IPS-20b (cell line): ENCODE data around the gene CLEC2D.

Experiments used
- H3K27ac ChIP-seq: one replicate; pipeline ENCODE4 v1.5.1; 2013; ENCODE audit warnings: low read length
- H3K27me3 ChIP-seq: 2 replicates; pipeline ENCODE4 v1.6.1; 2013; ENCODE audit warnings: mild to moderate bottlenecking, low read length, inconsistent platforms; ENCODE audit not compliant: insufficient read depth
- H3K36me3 ChIP-seq: 2 replicates; pipeline ENCODE4 v1.6.1; 2013; ENCODE audit warnings: low read depth, mild to moderate bottlenecking, inconsistent platforms, low read length, moderate library complexity; ENCODE audit not compliant: insufficient read depth
- H3K4me1 ChIP-seq: 2 replicates; pipeline ENCODE4 v1.6.1; 2013; ENCODE audit warnings: mild to moderate bottlenecking, control low read depth, inconsistent platforms, low read length, moderate library complexity; ENCODE audit not compliant: insufficient read depth
- H3K4me3 ChIP-seq: 2 replicates; pipeline ENCODE4 v1.5.1; 2013; ENCODE audit warnings: mild to moderate bottlenecking, low read length, inconsistent platforms
- H3K9ac ChIP-seq: 2 replicates; pipeline ENCODE4 v1.6.1; 2013; ENCODE audit warnings: low read depth, mild to moderate bottlenecking, inconsistent platforms, low read length, moderate library complexity
- H3K9me3 ChIP-seq: 2 replicates; pipeline ENCODE4 v1.6.1; 2013; ENCODE audit warnings: mild to moderate bottlenecking, low read depth, low read length, inconsistent platforms; ENCODE audit not compliant: insufficient read depth

CLEC2D gene

DNA sequence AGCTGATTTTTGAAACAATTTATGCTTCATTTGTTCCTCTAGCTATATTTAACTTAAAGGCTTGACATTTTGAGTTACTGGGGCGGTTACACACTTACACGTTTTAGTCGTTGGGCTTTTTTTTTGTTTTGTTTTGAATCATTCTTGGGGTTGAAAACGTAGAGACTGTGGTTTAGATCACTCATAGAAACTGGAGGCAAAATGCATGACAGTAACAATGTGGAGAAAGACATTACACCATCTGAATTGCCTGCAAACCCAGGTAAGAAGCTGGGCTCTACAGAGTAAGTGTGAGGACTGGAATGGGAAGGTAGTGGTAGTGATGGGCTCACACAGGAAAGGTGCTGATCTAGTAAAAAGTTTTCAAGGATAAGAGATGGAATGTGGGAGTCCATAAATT, at the start of gene CLEC2D:
TSS of gene CLEC2D (plus strand) at position 180 of the 400 bp plus-strand sequence. CDS start at position 202, 22 bp downstream.
- Histone ChIP-seq H3K4me3 (no peak within 1 kb of the TSS), H3K9ac (no peak within 1 kb of the TSS), H3K27ac (no peak within 1 kb of the TSS), H3K9me3 (no peaks in the 10 kb centered on the region), H3K27me3 (no peaks in the 10 kb centered on the region), H3K4me1 (no peaks in the 10 kb centered on the region), H3K36me3 (peaks cover 9% of the 10 kb centered on the region)

DNA sequence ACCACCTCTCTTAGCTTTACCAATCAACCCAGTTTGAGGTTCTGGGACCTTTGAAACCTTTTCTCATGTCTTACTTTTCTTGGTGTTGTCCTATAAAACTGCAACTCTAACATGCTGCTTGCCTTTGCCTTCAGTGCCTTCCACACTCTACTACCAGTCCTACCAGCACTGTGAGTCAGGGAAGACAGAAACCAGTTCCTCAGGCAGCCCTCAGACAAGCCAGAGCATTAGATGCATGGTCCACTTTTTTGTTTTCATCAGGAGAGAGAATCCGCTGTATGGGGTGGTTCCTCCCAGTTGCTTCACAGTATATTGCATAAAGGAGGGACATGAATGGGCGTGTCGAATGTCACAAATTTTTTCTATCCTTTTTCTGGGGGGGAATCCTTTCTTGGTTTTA, 44.5 kb upstream of the CLEC2D start:
- Histone ChIP-seq H3K4me3 (no peak overlapping the region), H3K9me3 (no peaks in the 10 kb centered on the region), H3K27me3 (no peaks in the 10 kb centered on the region), H3K9ac (no peak overlapping the region), H3K27ac (no peak overlapping the region), H3K36me3 (no peaks in the 10 kb centered on the region), H3K4me1 (no peaks in the 10 kb centered on the region)

DNA sequence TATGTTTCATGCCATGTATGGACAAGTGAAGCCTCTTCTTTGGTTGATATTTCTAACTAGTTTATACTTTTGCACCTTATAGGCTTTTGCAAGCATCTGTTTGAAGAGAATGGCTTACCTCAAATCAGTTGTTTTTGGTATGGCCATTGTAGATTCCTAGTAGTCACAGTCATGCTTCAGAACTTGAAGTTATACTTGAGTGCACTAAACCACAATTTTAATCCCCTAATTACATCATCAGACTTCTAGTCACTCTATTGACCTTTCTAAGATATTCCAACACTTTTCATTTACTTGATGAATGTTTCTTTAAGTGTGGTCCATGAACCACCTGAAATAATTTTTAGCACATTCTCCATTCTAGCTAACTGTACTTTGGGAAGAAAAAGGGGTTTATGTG, 43.2 kb upstream of the CLEC2D start:
- no peaks in the 10 kb centered on the region for H3K27me3 ChIP-seq
- no peak overlapping the region for H3K4me3 ChIP-seq
- H3K9ac ChIP-seq = no peak overlapping the region
- H3K4me1 ChIP-seq = no peaks in the 10 kb centered on the region
- H3K9me3 ChIP-seq = no peaks in the 10 kb centered on the region
- no peaks in the 10 kb centered on the region for H3K36me3 ChIP-seq
- no peak overlapping the region for H3K27ac ChIP-seq

DNA sequence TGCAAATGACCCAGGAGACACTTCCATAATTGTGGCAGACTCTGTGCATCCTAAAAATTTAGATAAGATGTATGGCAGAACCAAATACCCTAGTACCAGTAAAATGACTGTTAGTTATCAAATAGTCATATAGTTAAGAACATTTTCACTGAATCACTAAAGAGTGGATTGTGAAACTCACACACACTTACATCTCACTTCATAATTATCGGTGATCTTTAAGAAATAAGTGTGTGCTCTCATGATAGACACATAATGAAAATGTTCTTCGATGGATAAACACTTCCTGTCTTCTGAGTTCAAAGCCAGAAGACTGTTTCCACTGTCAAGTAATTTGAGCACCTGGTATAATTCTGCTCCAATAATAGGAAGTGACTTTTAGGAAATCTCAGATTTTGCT, 42.7 kb upstream of the CLEC2D start:
- Histone ChIP-seq H3K27me3 (no peaks in the 10 kb centered on the region), H3K36me3 (no peaks in the 10 kb centered on the region), H3K9me3 (no peaks in the 10 kb centered on the region), H3K27ac (no peak overlapping the region), H3K4me3 (no peak overlapping the region), H3K9ac (no peak overlapping the region), H3K4me1 (no peaks in the 10 kb centered on the region)

DNA sequence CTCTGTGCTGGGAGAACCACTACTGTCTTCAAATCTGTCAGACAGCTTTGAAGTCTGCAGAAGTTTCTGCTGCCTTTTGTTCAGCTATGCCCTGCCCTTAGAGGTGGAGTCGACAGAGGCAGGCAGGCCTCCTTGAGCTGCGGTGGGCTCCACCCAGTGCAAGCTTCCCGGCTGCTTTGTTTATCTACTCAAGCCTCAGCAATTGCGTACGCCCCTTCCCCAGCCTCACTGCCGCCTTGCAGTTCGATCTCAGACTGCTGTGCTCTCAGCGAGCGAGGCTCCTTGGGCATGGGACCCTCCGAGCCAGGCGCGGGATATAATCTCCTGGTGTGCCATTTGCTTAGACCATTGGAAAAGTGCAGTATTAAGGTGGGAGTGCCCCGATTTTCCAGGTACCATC, 36.7 kb upstream of the CLEC2D start:
- no peak overlapping the region for H3K4me3 ChIP-seq
- H3K36me3 ChIP-seq = no peaks in the 10 kb centered on the region
- peaks cover 5% of the 10 kb centered on the region for H3K9me3 ChIP-seq
- H3K27me3 ChIP-seq = no peaks in the 10 kb centered on the region
- no peak overlapping the region for H3K9ac ChIP-seq
- no peak overlapping the region for H3K27ac ChIP-seq
- H3K4me1 ChIP-seq = no peaks in the 10 kb centered on the region

GRCh38 chr12:9634177-9634803, 35.2 kb upstream of the CLEC2D start:
- Histone ChIP-seq H3K27ac (no peak overlapping the region), H3K27me3 (no peaks in the 10 kb centered on the region), H3K4me1 (no peaks in the 10 kb centered on the region), H3K9ac (no peak overlapping the region), H3K9me3 (peaks cover 8% of the 10 kb centered on the region), H3K4me3 (no peak overlapping the region), H3K36me3 (no peaks in the 10 kb centered on the region)

DNA sequence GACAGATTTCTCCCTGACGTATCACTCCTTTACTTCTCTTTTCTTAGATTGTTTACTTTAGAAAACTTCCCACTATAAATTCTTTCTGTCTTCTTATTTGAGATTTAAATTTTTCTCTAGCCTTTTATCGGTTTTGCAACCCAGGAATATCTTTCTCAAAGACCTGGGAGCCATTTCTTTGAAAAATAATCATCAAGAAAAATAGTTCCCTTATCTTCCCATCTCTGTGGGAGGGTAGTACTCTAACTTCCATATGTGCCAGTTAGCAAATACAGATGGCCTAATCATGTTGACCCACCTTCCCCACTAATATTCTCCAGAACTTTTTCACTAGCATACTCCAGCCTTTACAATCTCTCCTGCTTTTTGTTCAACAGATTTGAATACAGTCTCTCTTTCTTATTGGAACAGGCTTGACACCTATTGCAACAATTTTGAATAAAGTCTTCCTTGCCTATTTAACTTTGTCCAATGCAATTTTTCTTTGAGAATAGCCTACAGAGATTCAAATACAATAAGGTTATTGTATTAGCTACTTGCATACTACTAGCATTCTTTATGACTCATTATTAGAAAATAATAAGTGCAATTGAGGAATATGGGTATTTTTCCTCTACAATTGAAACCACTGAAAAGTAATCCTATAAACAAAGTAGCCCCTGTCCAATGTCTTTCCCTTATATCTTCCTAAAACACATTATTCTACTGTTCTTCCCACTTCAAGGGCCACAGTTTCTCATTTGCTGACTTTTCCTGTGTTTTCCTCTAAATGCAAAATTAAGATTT, 34.4 kb upstream of the CLEC2D start:
- no peak overlapping the region for H3K9ac ChIP-seq
- H3K4me3 ChIP-seq = no peak overlapping the region
- no peak overlapping the region for H3K27ac ChIP-seq

DNA sequence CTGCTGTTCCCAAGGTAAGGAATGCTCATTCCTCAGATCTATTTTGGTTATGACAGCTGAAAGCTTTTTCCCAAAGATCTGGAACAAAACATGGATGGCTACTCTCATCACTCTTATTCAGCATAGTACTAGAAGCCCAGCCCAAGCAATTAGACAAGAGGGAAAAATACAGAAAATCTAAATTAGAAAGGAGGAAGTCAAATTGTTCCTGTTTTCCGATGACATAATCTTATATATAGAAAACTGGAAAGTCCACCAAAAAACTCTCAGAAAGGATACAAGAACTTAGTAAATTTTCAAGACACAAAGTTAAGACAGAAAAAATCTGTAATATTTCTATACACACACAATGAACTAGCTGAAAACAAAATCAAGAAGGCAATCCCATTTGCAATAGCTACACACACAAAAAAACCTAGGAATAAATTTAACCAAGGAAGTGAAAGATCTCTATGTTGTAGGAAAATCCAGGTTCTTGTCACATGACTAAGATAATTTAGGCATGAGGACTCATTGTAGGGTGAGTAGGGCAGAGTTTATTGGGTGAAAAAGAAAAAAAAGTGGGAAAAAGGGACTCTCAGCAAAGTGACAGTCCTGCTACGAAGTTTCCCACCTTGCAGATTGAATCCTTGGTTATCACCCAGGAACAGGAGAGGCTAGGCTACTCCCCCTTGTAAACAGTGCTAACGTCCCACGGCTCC, 33.2 kb upstream of the CLEC2D start:
- Histone ChIP-seq H3K36me3 (no peaks in the 10 kb centered on the region), H3K27me3 (no peaks in the 10 kb centered on the region), H3K4me1 (no peaks in the 10 kb centered on the region), H3K9me3 (peaks cover 14% of the 10 kb centered on the region), H3K9ac (no peak overlapping the region), H3K4me3 (no peak overlapping the region), H3K27ac (no peak overlapping the region)

More for the DNA sequence above, 34.4 kb upstream of the CLEC2D start:
- H3K36me3 ChIP-seq = no peaks in the 10 kb centered on the region
- no peaks in the 10 kb centered on the region for H3K27me3 ChIP-seq
- no peaks in the 10 kb centered on the region for H3K4me1 ChIP-seq
- peaks cover 14% of the 10 kb centered on the region for H3K9me3 ChIP-seq

- no peak overlapping the region for H3K4me3 ChIP-seq
- no peak overlapping the region for H3K27ac ChIP-seq
- H3K36me3 ChIP-seq = no peaks in the 10 kb centered on the region
- H3K4me1 ChIP-seq = no peaks in the 10 kb centered on the region
- no peak overlapping the region for H3K9ac ChIP-seq
- no peaks in the 10 kb centered on the region for H3K27me3 ChIP-seq
- H3K9me3 ChIP-seq = peaks cover 14% of the 10 kb centered on the region
Observed at GRCh38 chr12:9636851-9637206, 32.7 kb upstream of the CLEC2D start.

DNA sequence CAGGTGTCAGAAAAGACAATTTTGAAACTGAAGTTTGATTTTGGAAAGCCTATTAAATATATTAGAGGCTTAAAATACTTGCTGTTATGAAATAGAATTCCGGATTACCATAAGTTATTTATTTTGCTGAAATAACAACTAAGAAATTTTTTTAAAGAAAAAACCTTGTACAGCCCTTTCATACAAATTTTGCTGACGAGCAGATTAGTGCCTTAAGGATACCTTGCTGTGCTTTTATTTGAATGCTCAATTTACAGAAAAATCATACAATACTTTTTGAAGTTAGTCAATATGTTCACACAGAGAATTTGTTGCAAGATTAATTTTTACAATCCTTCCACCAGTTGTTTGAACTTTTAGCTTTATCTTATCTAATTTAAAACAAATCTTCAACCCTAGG, 29.5 kb upstream of the CLEC2D start:
- Histone ChIP-seq H3K27ac (no peak overlapping the region), H3K9me3 (peaks cover 10% of the 10 kb centered on the region), H3K4me1 (no peaks in the 10 kb centered on the region), H3K4me3 (no peak overlapping the region), H3K9ac (no peak overlapping the region), H3K36me3 (no peaks in the 10 kb centered on the region), H3K27me3 (no peaks in the 10 kb centered on the region)

- peaks cover 10% of the 10 kb centered on the region for H3K9me3 ChIP-seq
- H3K9ac ChIP-seq = no peak overlapping the region
- peaks cover 7% of the 10 kb centered on the region; the same call in 1 of the 2 replicates for H3K4me1 ChIP-seq
- no peak overlapping the region for H3K27ac ChIP-seq
- no peaks in the 10 kb centered on the region for H3K36me3 ChIP-seq
- no peaks in the 10 kb centered on the region for H3K27me3 ChIP-seq
- H3K4me3 ChIP-seq = no peak overlapping the region
Observed at GRCh38 chr12:9642606-9643265, 26.8 kb upstream of the CLEC2D start.
